GM21526 (cell line): Measurements from ENCODE around the gene NUDT4B.
"Not testable (repeated sequence)": the region's sequence is repeated elsewhere in the genome, so short reads cannot be mapped to it uniquely, and the experiment has no call there.

Experiments
- ATAC-seq: cut with Tn5 transposase; IDR thresholded peaks from one replicate; pipeline ENCODE4 v1.9.1; 2021; ENCODE audit warnings: moderate library complexity; ENCODE audit not compliant: unreplicated experiment, low FRiP score

The NUDT4B gene

GRCh38 chr1:148791543-148792099, 43.0 kb downstream of the NUDT4B start:
- not testable (repeated sequence) for ATAC-seq

- not testable (repeated sequence) for ATAC-seq
Measured at GRCh38 chr1:148793762-148794332, 45.3 kb downstream of the NUDT4B start.
